Neural progenitor cell (in vitro differentiated cells): ENCODE data around the gene APAF1.

Experiments used
- EZH2 ChIP-seq: fragments of 200-600 bp; sonication (generic); IDR thresholded peaks from 2 replicates; pipeline ENCODE4 v1.6.1; 2017; ENCODE audit warnings: antibody characterized with exemption, mild to moderate bottlenecking, moderate library complexity
- EZH2phosphoT487 ChIP-seq: fragments of 200-600 bp; sonication (generic); IDR thresholded peaks from 2 replicates; pipeline ENCODE4 v1.6.1; 2017; ENCODE audit warnings: antibody characterized with exemption
- TF ChIP-seq, protein P1 (sequence below): fragments of 200-600 bp; sonication (generic); IDR thresholded peaks from 2 replicates; pipeline ENCODE4 v1.5.1; 2017; ENCODE audit warnings: antibody characterized with exemption, mild to moderate bottlenecking

DNA sequence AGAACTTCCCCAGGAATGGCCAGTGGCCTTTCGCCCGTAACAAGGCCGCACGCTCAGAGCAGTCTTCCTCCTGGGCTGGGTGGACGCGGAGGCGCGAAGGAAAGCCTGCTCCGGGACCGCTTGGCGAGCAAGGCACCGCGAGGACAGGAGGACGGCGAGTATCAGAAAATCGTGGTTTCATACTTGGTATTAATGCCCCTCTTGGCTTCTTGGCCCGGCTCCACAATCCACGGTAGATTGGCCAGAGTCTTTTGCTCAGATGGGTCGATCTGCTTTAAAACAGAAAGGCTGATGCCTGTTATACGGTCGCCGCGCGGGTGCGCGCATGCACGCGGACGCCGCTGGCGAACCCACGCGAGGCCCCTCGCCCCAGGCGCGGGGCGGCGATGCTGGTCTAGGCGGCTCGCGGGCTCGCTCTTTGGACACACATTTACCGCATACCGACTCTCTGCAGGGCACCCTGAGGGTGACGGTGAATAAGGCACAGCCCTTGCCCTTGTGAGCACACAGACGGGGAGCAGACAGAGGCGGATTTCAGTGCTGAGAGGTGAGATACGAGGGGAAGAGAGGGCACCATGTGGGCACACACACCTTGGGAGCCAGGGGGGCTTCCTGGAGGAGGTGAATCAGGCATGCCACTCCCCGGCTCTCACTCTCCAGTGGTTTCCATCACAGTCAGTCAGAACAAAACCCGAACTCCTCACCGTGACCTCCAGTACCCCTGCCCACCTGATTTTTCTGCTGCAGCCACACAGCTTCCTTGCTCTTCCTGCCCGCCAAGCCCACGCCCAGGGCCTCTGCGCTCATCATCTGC, 100.7 kb downstream of the APAF1 start:
- TF ChIP-seq, protein P1, sequence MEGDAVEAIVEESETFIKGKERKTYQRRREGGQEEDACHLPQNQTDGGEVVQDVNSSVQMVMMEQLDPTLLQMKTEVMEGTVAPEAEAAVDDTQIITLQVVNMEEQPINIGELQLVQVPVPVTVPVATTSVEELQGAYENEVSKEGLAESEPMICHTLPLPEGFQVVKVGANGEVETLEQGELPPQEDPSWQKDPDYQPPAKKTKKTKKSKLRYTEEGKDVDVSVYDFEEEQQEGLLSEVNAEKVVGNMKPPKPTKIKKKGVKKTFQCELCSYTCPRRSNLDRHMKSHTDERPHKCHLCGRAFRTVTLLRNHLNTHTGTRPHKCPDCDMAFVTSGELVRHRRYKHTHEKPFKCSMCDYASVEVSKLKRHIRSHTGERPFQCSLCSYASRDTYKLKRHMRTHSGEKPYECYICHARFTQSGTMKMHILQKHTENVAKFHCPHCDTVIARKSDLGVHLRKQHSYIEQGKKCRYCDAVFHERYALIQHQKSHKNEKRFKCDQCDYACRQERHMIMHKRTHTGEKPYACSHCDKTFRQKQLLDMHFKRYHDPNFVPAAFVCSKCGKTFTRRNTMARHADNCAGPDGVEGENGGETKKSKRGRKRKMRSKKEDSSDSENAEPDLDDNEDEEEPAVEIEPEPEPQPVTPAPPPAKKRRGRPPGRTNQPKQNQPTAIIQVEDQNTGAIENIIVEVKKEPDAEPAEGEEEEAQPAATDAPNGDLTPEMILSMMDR, result no peak
- TF ChIP-seq EZH2 (peak; percentile 34), EZH2phosphoT487 (no peak)
